GM19238 (cell line): ENCODE measurements around the gene TLE1.
"Not testable (repeated sequence)": the region's sequence is repeated elsewhere in the genome, so short reads cannot be mapped to it uniquely, and the experiment has no call there.

Experiments used
- DNase-seq: peaks from one replicate; pipeline ENCODE4 v3.0.0; 2011; ENCODE audit warnings: low spot score; ENCODE audit not compliant: insufficient read length

TLE1 gene

GRCh38 chr9:81653240-81653639 is 36.1 kb downstream of the TLE1 start:
- DNase-seq = no peak

GRCh38 chr9:81652058-81652687 is 37.2 kb downstream of the TLE1 start:
- DNase-seq = no peak

GRCh38 chr9:81650586-81651515 is 38.5 kb downstream of the TLE1 start:
- no peak for DNase-seq

- no peak for DNase-seq
Measured at GRCh38 chr9:81649475-81650240, 39.7 kb downstream of the TLE1 start.

- DNase-seq = no peak
Measured at GRCh38 chr9:81648891-81649290, 40.5 kb downstream of the TLE1 start.

- no peak for DNase-seq
Measured at GRCh38 chr9:81646337-81646736, 43.0 kb downstream of the TLE1 start.

- not testable (repeated sequence) for DNase-seq
Measured at GRCh38 chr9:81644513-81644912, 44.8 kb downstream of the TLE1 start.

GRCh38 chr9:81637276-81637675 is 52.1 kb downstream of the TLE1 start:
- DNase-seq = no peak

GRCh38 chr9:81636255-81636599 is 53.1 kb downstream of the TLE1 start:
- DNase-seq = no peak

- DNase-seq = no peak
Measured at GRCh38 chr9:81635521-81636254, 53.7 kb downstream of the TLE1 start.

- no peak for DNase-seq
Measured at GRCh38 chr9:81634915-81635516, 54.3 kb downstream of the TLE1 start.

- DNase-seq = no peak
Measured at GRCh38 chr9:81633952-81634854, 55.1 kb downstream of the TLE1 start.

GRCh38 chr9:81632599-81632998 is 56.7 kb downstream of the TLE1 start:
- DNase-seq = no peak

GRCh38 chr9:81631218-81631745 is 58.1 kb downstream of the TLE1 start:
- DNase-seq = no peak

- no peak for DNase-seq
Measured at GRCh38 chr9:81629440-81629839, 59.9 kb downstream of the TLE1 start.

GRCh38 chr9:81628897-81629296 is 60.5 kb downstream of the TLE1 start:
- DNase-seq = no peak

- no peak for DNase-seq
Measured at GRCh38 chr9:81627481-81627880, 61.9 kb downstream of the TLE1 start.

- no peak for DNase-seq
Measured at GRCh38 chr9:81626511-81626910, 62.8 kb downstream of the TLE1 start.

- DNase-seq = no peak
Measured at GRCh38 chr9:81625969-81626368, 63.4 kb downstream of the TLE1 start.

GRCh38 chr9:81623778-81624177 is 65.6 kb downstream of the TLE1 start:
- no peak for DNase-seq
